GM18505 (cell line): ENCODE measurements around the gene DDA1.
A peak's percentile ranks its signal among the peaks of the same experiment; 100 is the strongest.
"Not testable (repeated sequence)": the region's sequence is repeated elsewhere in the genome, so short reads cannot be mapped to it uniquely, and the experiment has no call there.

Experiments used
- ATAC-seq: cut with Tn5 transposase; IDR thresholded peaks from one replicate; pipeline ENCODE4 v1.9.1; 2021; ENCODE audit not compliant: unreplicated experiment
- POLR2A ChIP-seq: IDR thresholded peaks from 4 replicates; pipeline ENCODE4 v1.6.1; 2011; ENCODE audit warnings: borderline replicate concordance; ENCODE audit not compliant: insufficient read depth, insufficient read length; ENCODE audit errors: extremely low read depth

Gene DDA1

GRCh38 chr19:17347361-17347760, 38.0 kb downstream of the DDA1 start:
- ATAC-seq: no peak
- no peak for TF ChIP-seq POLR2A

- no peak for TF ChIP-seq POLR2A
- no peak for ATAC-seq
Measured at GRCh38 chr19:17347877-17348276, 38.5 kb downstream of the DDA1 start.

GRCh38 chr19:17348700-17349099, 39.3 kb downstream of the DDA1 start:
- TF ChIP-seq POLR2A: no peak

GRCh38 chr19:17351815-17352435, 42.6 kb downstream of the DDA1 start:
- no peak for ATAC-seq
- no peak for TF ChIP-seq POLR2A

More at GRCh38 chr19:17348700-17349099, 39.3 kb downstream of the DDA1 start:
- ATAC-seq: no peak

GRCh38 chr19:17352608-17353280, 43.4 kb downstream of the DDA1 start:
- no peak for TF ChIP-seq POLR2A
- no peak for ATAC-seq

- no peak for TF ChIP-seq POLR2A
- ATAC-seq: no peak
Measured at GRCh38 chr19:17353386-17353785, 44.0 kb downstream of the DDA1 start.

- TF ChIP-seq POLR2A: no peak
- no peak for ATAC-seq
Measured at GRCh38 chr19:17357078-17357666, 47.8 kb downstream of the DDA1 start.

- ATAC-seq: no peak
- no peak for TF ChIP-seq POLR2A
Measured at GRCh38 chr19:17357724-17358123, 48.4 kb downstream of the DDA1 start.

GRCh38 chr19:17358395-17358794, 49.0 kb downstream of the DDA1 start:
- TF ChIP-seq POLR2A: no peak
- no peak for ATAC-seq

- ATAC-seq: no peak
- no peak for TF ChIP-seq POLR2A
Measured at GRCh38 chr19:17359905-17360800, 50.8 kb downstream of the DDA1 start.

- ATAC-seq: not testable (repeated sequence)
Measured at GRCh38 chr19:17363852-17364605, 54.7 kb downstream of the DDA1 start.

GRCh38 chr19:17365361-17365760, 56.0 kb downstream of the DDA1 start:
- no peak for ATAC-seq
- TF ChIP-seq POLR2A: no peak

GRCh38 chr19:17370026-17370587, 60.7 kb downstream of the DDA1 start:
- TF ChIP-seq POLR2A: no peak
- peak; percentile 77 for ATAC-seq
